ENCODE measurements around the gene SNCAIP. TPM values are rescaled to one million over a fixed set of nuclear protein-coding genes. Genes with fewer than 3 reads are reported as not detected.

SNCAIP gene
- total RNA-seq, 5 donors from 2014 or later (not counting 1 experiment from before 2014, with no cell fraction given): not detected

GRCh38 chr5:122442938-122443337, 130.9 kb downstream of the SNCAIP start:
- no peaks in the 10 kb centered on the region for H3K36me3 ChIP-seq (ENCODE audit: control insufficient read depth in 2 of 2, extremely low read depth in 1 of 2, insufficient read depth in 1 of 2, low read length in 1 of 2)
- no peak for DNase-seq
- no peaks in the 10 kb centered on the region for H3K36me3 Mint-ChIP-seq
- H3K4me1 ChIP-seq (ENCODE audit: control insufficient read depth in 1 of 2, extremely low read depth in 1 of 2, insufficient read depth in 2 of 2, low read length in 2 of 2): no peaks in the 10 kb centered on the region
- H3K27ac ChIP-seq (ENCODE audit: low read length): no peak overlapping the region
- no peak overlapping the region for H3K4me3 Mint-ChIP-seq
- H3K4me1 Mint-ChIP-seq: no peaks in the 10 kb centered on the region
- no peak overlapping the region for H3K27ac Mint-ChIP-seq
- peaks cover 0 to 15% (median 2%) of the 10 kb centered on the region in 3 donors for H3K9me3 Mint-ChIP-seq
- peaks cover 0 to 14% of the 10 kb centered on the region in 2 donors for H3K27me3 Mint-ChIP-seq
- ChIA-PET POLR2A (no interaction called here), CTCF (no interaction called here)
- H3K4me3 ChIP-seq (ENCODE audit: control insufficient read depth in 1 of 2, extremely low read depth in 1 of 2, low read length in 1 of 2): no peak overlapping the region
- no peaks in the 10 kb centered on the region for H3K9me3 ChIP-seq
- H3K27me3 ChIP-seq (replicated peaks in 1 of 2; ENCODE audit: control insufficient read depth in 2 of 2, extremely low read depth in 1 of 2, insufficient read depth in 2 of 2, low read length in 1 of 2): no peaks in the 10 kb centered on the region
- WGBS (ENCODE audit: insufficient coverage): no CpG with 5 or more reads among the region's 1 CpG
- ATAC-seq (replicated peaks in 1 of 4): no peak

- no peak for ATAC-seq (replicated peaks in 1 of 4)
- H3K4me3 Mint-ChIP-seq: no peak overlapping the region
- ChIA-PET POLR2A (no interaction called here), CTCF (no interaction called here)
- no peaks in the 10 kb centered on the region for H3K36me3 Mint-ChIP-seq
- peaks cover 0 to 7% (median under 1%) of the 10 kb centered on the region in 3 donors for H3K9me3 Mint-ChIP-seq
- Histone ChIP-seq H3K27ac (ENCODE audit: low read length) (no peak overlapping the region), H3K4me1 (ENCODE audit: control insufficient read depth in 1 of 2, extremely low read depth in 1 of 2, insufficient read depth in 2 of 2, low read length in 2 of 2) (no peaks in the 10 kb centered on the region), H3K27me3 (replicated peaks in 1 of 2; ENCODE audit: control insufficient read depth in 2 of 2, extremely low read depth in 1 of 2, insufficient read depth in 2 of 2, low read length in 1 of 2) (no peaks in the 10 kb centered on the region), H3K4me3 (ENCODE audit: control insufficient read depth in 1 of 2, extremely low read depth in 1 of 2, low read length in 1 of 2) (no peak overlapping the region), H3K36me3 (ENCODE audit: control insufficient read depth in 2 of 2, extremely low read depth in 1 of 2, insufficient read depth in 1 of 2, low read length in 1 of 2) (no peaks in the 10 kb centered on the region), H3K9me3 (no peaks in the 10 kb centered on the region)
- H3K27ac Mint-ChIP-seq: no peak overlapping the region
- H3K4me1 Mint-ChIP-seq: no peaks in the 10 kb centered on the region
- peaks cover 0 to 3% of the 10 kb centered on the region in 2 donors for H3K27me3 Mint-ChIP-seq
- 73% methylated on average over 5 of the region's 5 CpGs for WGBS (ENCODE audit: insufficient coverage)
- no peak for DNase-seq
These were observed 132.4 kb downstream of the SNCAIP start for GRCh38 chr5:122444411-122444810.

- Histone ChIP-seq H3K36me3 (ENCODE audit: control insufficient read depth in 2 of 2, extremely low read depth in 1 of 2, insufficient read depth in 1 of 2, low read length in 1 of 2) (no peaks in the 10 kb centered on the region), H3K4me3 (ENCODE audit: control insufficient read depth in 1 of 2, extremely low read depth in 1 of 2, low read length in 1 of 2) (no peak overlapping the region)
These were observed 133.0 kb downstream of the SNCAIP start for GRCh38 chr5:122445070-122445469.

GRCh38 chr5:122447072-122447471, 135.0 kb downstream of the SNCAIP start:
- no peaks in the 10 kb centered on the region for H3K36me3 ChIP-seq (ENCODE audit: control insufficient read depth in 2 of 2, extremely low read depth in 1 of 2, insufficient read depth in 1 of 2, low read length in 1 of 2)
- POLR2A ChIA-PET: no interaction called here
- CTCF ChIA-PET: interaction anchor here in 1 of 2 donors (0.6 kb wide), 1 partner anchor 1618 kb away, joined by 3 read pairs; no protein-coding TSS in a partner anchor
- WGBS (ENCODE audit: insufficient coverage): 100% methylated on average over 3 of the region's 3 CpGs
- ATAC-seq (replicated peaks in 1 of 4) (no peak), DNase-seq (no peak)
- no peaks in the 10 kb centered on the region for H3K4me1 Mint-ChIP-seq
- H3K27me3 Mint-ChIP-seq: no peaks in the 10 kb centered on the region
- H3K27ac ChIP-seq (ENCODE audit: low read length): no peak overlapping the region
- H3K9me3 ChIP-seq: no peaks in the 10 kb centered on the region
- no peak overlapping the region for H3K27ac Mint-ChIP-seq
- peaks cover 0 to 4% (median 0%) of the 10 kb centered on the region in 3 donors for H3K9me3 Mint-ChIP-seq
- H3K4me3 ChIP-seq (ENCODE audit: control insufficient read depth in 1 of 2, extremely low read depth in 1 of 2, low read length in 1 of 2): no peak overlapping the region
- no peaks in the 10 kb centered on the region for H3K36me3 Mint-ChIP-seq
- no peaks in the 10 kb centered on the region for H3K4me1 ChIP-seq (ENCODE audit: control insufficient read depth in 1 of 2, extremely low read depth in 1 of 2, insufficient read depth in 2 of 2, low read length in 2 of 2)
- H3K4me3 Mint-ChIP-seq: no peak overlapping the region
- no peaks in the 10 kb centered on the region for H3K27me3 ChIP-seq (replicated peaks in 1 of 2; ENCODE audit: control insufficient read depth in 2 of 2, extremely low read depth in 1 of 2, insufficient read depth in 2 of 2, low read length in 1 of 2)

More at GRCh38 chr5:122445070-122445469, 133.0 kb downstream of the SNCAIP start:
- Mint-ChIP-seq H3K27ac (no peak overlapping the region), H3K9me3 (peaks cover 0 to 7% (median 0%) of the 10 kb centered on the region in 3 donors), H3K36me3 (no peaks in the 10 kb centered on the region), H3K4me3 (no peak overlapping the region), H3K27me3 (peaks cover 0 to 3% of the 10 kb centered on the region in 2 donors), H3K4me1 (no peaks in the 10 kb centered on the region)
- no CpG with 5 or more reads among the region's 1 CpG for WGBS (ENCODE audit: insufficient coverage)
- ATAC-seq (replicated peaks in 1 of 4): no peak
- Histone ChIP-seq H3K9me3 (no peaks in the 10 kb centered on the region), H3K27me3 (replicated peaks in 1 of 2; ENCODE audit: control insufficient read depth in 2 of 2, extremely low read depth in 1 of 2, insufficient read depth in 2 of 2, low read length in 1 of 2) (no peaks in the 10 kb centered on the region), H3K27ac (ENCODE audit: low read length) (no peak overlapping the region), H3K4me1 (ENCODE audit: control insufficient read depth in 1 of 2, extremely low read depth in 1 of 2, insufficient read depth in 2 of 2, low read length in 2 of 2) (no peaks in the 10 kb centered on the region)
- ChIA-PET POLR2A (no interaction called here), CTCF (no interaction called here)
- no peak for DNase-seq

GRCh38 chr5:122447879-122448278, 135.8 kb downstream of the SNCAIP start:
- no peak overlapping the region for H3K27ac ChIP-seq (ENCODE audit: low read length)
- no peak overlapping the region for H3K4me3 ChIP-seq (ENCODE audit: control insufficient read depth in 1 of 2, extremely low read depth in 1 of 2, low read length in 1 of 2)
- DNase-seq (no peak), ATAC-seq (replicated peaks in 1 of 4) (no peak)
- no peaks in the 10 kb centered on the region for H3K27me3 ChIP-seq (replicated peaks in 1 of 2; ENCODE audit: control insufficient read depth in 2 of 2, extremely low read depth in 1 of 2, insufficient read depth in 2 of 2, low read length in 1 of 2)
- H3K36me3 ChIP-seq (ENCODE audit: control insufficient read depth in 2 of 2, extremely low read depth in 1 of 2, insufficient read depth in 1 of 2, low read length in 1 of 2): no peaks in the 10 kb centered on the region
- Mint-ChIP-seq H3K9me3 (peaks cover 0 to 4% (median 0%) of the 10 kb centered on the region in 3 donors), H3K36me3 (no peaks in the 10 kb centered on the region), H3K4me1 (no peaks in the 10 kb centered on the region), H3K4me3 (no peak overlapping the region), H3K27me3 (no peaks in the 10 kb centered on the region), H3K27ac (no peak overlapping the region)
- 100% methylated on average over 2 of the region's 3 CpGs for WGBS (ENCODE audit: insufficient coverage)
- CTCF ChIA-PET: no interaction called here
- H3K4me1 ChIP-seq (ENCODE audit: control insufficient read depth in 1 of 2, extremely low read depth in 1 of 2, insufficient read depth in 2 of 2, low read length in 2 of 2): no peaks in the 10 kb centered on the region
- H3K9me3 ChIP-seq: no peaks in the 10 kb centered on the region
- POLR2A ChIA-PET: no interaction called here

GRCh38 chr5:122454541-122454940, 142.5 kb downstream of the SNCAIP start:
- no peak overlapping the region for H3K4me3 ChIP-seq (ENCODE audit: control insufficient read depth in 1 of 2, extremely low read depth in 1 of 2, low read length in 1 of 2)
- H3K27ac Mint-ChIP-seq: no peak overlapping the region

GRCh38 chr5:122455939-122456338, 143.9 kb downstream of the SNCAIP start:
- WGBS (ENCODE audit: insufficient coverage): no CpG with 5 or more reads among the region's 1 CpG
- Histone ChIP-seq H3K4me3 (ENCODE audit: control insufficient read depth in 1 of 2, extremely low read depth in 1 of 2, low read length in 1 of 2) (no peak overlapping the region), H3K27me3 (replicated peaks in 1 of 2; ENCODE audit: control insufficient read depth in 2 of 2, extremely low read depth in 1 of 2, insufficient read depth in 2 of 2, low read length in 1 of 2) (no peaks in the 10 kb centered on the region), H3K4me1 (ENCODE audit: control insufficient read depth in 1 of 2, extremely low read depth in 1 of 2, insufficient read depth in 2 of 2, low read length in 2 of 2) (no peaks in the 10 kb centered on the region), H3K27ac (ENCODE audit: low read length) (no peak overlapping the region), H3K9me3 (no peaks in the 10 kb centered on the region), H3K36me3 (ENCODE audit: control insufficient read depth in 2 of 2, extremely low read depth in 1 of 2, insufficient read depth in 1 of 2, low read length in 1 of 2) (no peaks in the 10 kb centered on the region)
- H3K27ac Mint-ChIP-seq: no peak overlapping the region
- H3K4me3 Mint-ChIP-seq: no peak overlapping the region
- ChIA-PET CTCF (no interaction called here), POLR2A (no interaction called here)
- ATAC-seq (replicated peaks in 1 of 4) (no peak), DNase-seq (no peak)
- no peaks in the 10 kb centered on the region for H3K9me3 Mint-ChIP-seq
- H3K36me3 Mint-ChIP-seq: no peaks in the 10 kb centered on the region
- H3K4me1 Mint-ChIP-seq: no peaks in the 10 kb centered on the region
- H3K27me3 Mint-ChIP-seq: peaks cover 1 to 4% of the 10 kb centered on the region in 2 donors

More at GRCh38 chr5:122454541-122454940, 142.5 kb downstream of the SNCAIP start:
- POLR2A ChIA-PET: no interaction called here
- ATAC-seq (replicated peaks in 1 of 4): no peak
- H3K27me3 ChIP-seq (replicated peaks in 1 of 2; ENCODE audit: control insufficient read depth in 2 of 2, extremely low read depth in 1 of 2, insufficient read depth in 2 of 2, low read length in 1 of 2): no peaks in the 10 kb centered on the region
- Mint-ChIP-seq H3K36me3 (no peaks in the 10 kb centered on the region), H3K4me1 (no peaks in the 10 kb centered on the region), H3K4me3 (no peak overlapping the region), H3K9me3 (no peaks in the 10 kb centered on the region), H3K27me3 (peaks cover 0 to 1% of the 10 kb centered on the region in 2 donors)
- no peaks in the 10 kb centered on the region for H3K36me3 ChIP-seq (ENCODE audit: control insufficient read depth in 2 of 2, extremely low read depth in 1 of 2, insufficient read depth in 1 of 2, low read length in 1 of 2)
- DNase-seq: no peak
- CTCF ChIA-PET: no interaction called here
- no peak overlapping the region for H3K27ac ChIP-seq (ENCODE audit: low read length)
- H3K4me1 ChIP-seq (ENCODE audit: control insufficient read depth in 1 of 2, extremely low read depth in 1 of 2, insufficient read depth in 2 of 2, low read length in 2 of 2): no peaks in the 10 kb centered on the region
- no peaks in the 10 kb centered on the region for H3K9me3 ChIP-seq

Measured in T-cell (primary cell).